ENCODE measurements around the gene CCDC124. TPM values are rescaled to one million over a fixed set of nuclear protein-coding genes. Genes with fewer than 3 reads are reported as not detected.

The CCDC124 gene
- total RNA-seq, 1 experiment from 2014 or later = 131 TPM

GRCh38 chr19:17920527-17920926 is 12.3 kb upstream of the CCDC124 start:
- Histone ChIP-seq H3K27me3 (replicated peaks; ENCODE audit: insufficient read depth, low read depth, low read length, poor library complexity) (no peaks in the 10 kb centered on the region), H3K36me3 (ENCODE audit: insufficient read depth, low read length, poor library complexity, severe bottlenecking) (no peaks in the 10 kb centered on the region), H3K27ac (ENCODE audit: low read depth, low read length, poor library complexity, severe bottlenecking) (no peak overlapping the region), H3K4me1 (ENCODE audit: insufficient read depth, low read length, poor library complexity, severe bottlenecking) (no peaks in the 10 kb centered on the region), H3K4me3 (ENCODE audit: low read depth, low read length, poor library complexity, severe bottlenecking) (no peak overlapping the region), H3K9me3 (ENCODE audit: low read depth, low read length, poor library complexity, severe bottlenecking) (no peaks in the 10 kb centered on the region)
- intact Hi-C loops (cut with micrococcal nuclease; ENCODE audit: unreplicated experiment) = no loop called here
- DNase-seq (ENCODE audit: low spot score) = no peak
- ChIA-PET CTCF (no interaction called here), POLR2A (ENCODE audit: low non-redundant PET) (interaction anchor here (0.6 kb wide), 1 partner anchor 65 kb away, joined by 12 read pairs; no protein-coding TSS in a partner anchor)
- no TSS peak for BruUV-seq (replicated peaks)
- no peak for TF ChIP-seq EZH2 (IDR thresholded peaks at IDR 0.05; ENCODE audit: borderline replicate concordance, low read depth, low read length, poor library complexity, severe bottlenecking)
- TF ChIP-seq, protein P1, sequence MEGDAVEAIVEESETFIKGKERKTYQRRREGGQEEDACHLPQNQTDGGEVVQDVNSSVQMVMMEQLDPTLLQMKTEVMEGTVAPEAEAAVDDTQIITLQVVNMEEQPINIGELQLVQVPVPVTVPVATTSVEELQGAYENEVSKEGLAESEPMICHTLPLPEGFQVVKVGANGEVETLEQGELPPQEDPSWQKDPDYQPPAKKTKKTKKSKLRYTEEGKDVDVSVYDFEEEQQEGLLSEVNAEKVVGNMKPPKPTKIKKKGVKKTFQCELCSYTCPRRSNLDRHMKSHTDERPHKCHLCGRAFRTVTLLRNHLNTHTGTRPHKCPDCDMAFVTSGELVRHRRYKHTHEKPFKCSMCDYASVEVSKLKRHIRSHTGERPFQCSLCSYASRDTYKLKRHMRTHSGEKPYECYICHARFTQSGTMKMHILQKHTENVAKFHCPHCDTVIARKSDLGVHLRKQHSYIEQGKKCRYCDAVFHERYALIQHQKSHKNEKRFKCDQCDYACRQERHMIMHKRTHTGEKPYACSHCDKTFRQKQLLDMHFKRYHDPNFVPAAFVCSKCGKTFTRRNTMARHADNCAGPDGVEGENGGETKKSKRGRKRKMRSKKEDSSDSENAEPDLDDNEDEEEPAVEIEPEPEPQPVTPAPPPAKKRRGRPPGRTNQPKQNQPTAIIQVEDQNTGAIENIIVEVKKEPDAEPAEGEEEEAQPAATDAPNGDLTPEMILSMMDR (conservative IDR thresholded peaks at IDR 0.05; ENCODE audit: low read depth, low read length) = no peak

DNA sequence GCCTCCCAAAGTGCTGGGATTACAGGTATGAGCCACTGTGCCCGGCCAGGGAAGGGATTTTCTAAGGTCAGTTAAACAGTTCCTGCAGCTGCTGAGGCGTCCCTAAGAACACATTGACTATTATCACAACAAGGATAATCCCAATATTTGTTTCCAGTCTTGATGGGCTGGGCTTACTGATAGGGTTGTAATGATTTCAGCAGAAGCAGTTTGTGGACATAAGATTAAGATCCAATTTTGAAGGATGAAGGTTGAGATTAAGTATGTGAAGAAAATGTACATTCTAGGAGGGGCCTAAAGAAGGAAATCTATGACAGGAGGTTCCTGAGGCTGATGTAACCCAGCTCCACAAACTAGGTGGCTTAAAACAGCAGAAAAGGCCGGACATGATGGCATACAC is 10.7 kb upstream of the CCDC124 start:
- BruUV-seq (replicated peaks) = no TSS peak
- no peaks in the 10 kb centered on the region for H3K4me1 ChIP-seq (ENCODE audit: insufficient read depth, low read length, poor library complexity, severe bottlenecking)
- intact Hi-C loops (cut with micrococcal nuclease; ENCODE audit: unreplicated experiment) = no loop called here
- no peak overlapping the region for H3K27ac ChIP-seq (ENCODE audit: low read depth, low read length, poor library complexity, severe bottlenecking)
- CTCF ChIA-PET = no interaction called here
- H3K27me3 ChIP-seq (replicated peaks; ENCODE audit: insufficient read depth, low read depth, low read length, poor library complexity) = no peaks in the 10 kb centered on the region
- POLR2A ChIA-PET (ENCODE audit: low non-redundant PET) = no interaction called here
- DNase-seq (ENCODE audit: low spot score) = no peak
- H3K9me3 ChIP-seq (ENCODE audit: low read depth, low read length, poor library complexity, severe bottlenecking) = no peaks in the 10 kb centered on the region
- H3K36me3 ChIP-seq (ENCODE audit: insufficient read depth, low read length, poor library complexity, severe bottlenecking) = no peaks in the 10 kb centered on the region
- no peak overlapping the region for H3K4me3 ChIP-seq (ENCODE audit: low read depth, low read length, poor library complexity, severe bottlenecking)
- TF ChIP-seq EZH2 (IDR thresholded peaks at IDR 0.05; ENCODE audit: borderline replicate concordance, low read depth, low read length, poor library complexity, severe bottlenecking) = no peak
- TF ChIP-seq, protein P1 (conservative IDR thresholded peaks at IDR 0.05; ENCODE audit: low read depth, low read length) = no peak

- CTCF ChIA-PET = interaction anchor here (0.7 kb wide), 1 partner anchor 258 kb away, joined by 6 read pairs; no protein-coding TSS in a partner anchor
- POLR2A ChIA-PET (ENCODE audit: low non-redundant PET) = no interaction called here
- no peak for TF ChIP-seq EZH2 (IDR thresholded peaks at IDR 0.05; ENCODE audit: borderline replicate concordance, low read depth, low read length, poor library complexity, severe bottlenecking)
- TF ChIP-seq, protein P1 (conservative IDR thresholded peaks at IDR 0.05; ENCODE audit: low read depth, low read length) = no peak
These were observed 6.8 kb upstream of the CCDC124 start for GRCh38 chr19:17926044-17926443.

More at GRCh38 chr19:17926044-17926443, 6.8 kb upstream of the CCDC124 start:
- no peak overlapping the region for H3K27ac ChIP-seq (ENCODE audit: low read depth, low read length, poor library complexity, severe bottlenecking)
- H3K27me3 ChIP-seq (replicated peaks; ENCODE audit: insufficient read depth, low read depth, low read length, poor library complexity) = no peaks in the 10 kb centered on the region
- H3K9me3 ChIP-seq (ENCODE audit: low read depth, low read length, poor library complexity, severe bottlenecking) = no peaks in the 10 kb centered on the region
- no TSS peak for BruUV-seq (replicated peaks)
- no peak for DNase-seq (ENCODE audit: low spot score)
- intact Hi-C loops (cut with micrococcal nuclease; ENCODE audit: unreplicated experiment) = no loop called here
- no peaks in the 10 kb centered on the region for H3K36me3 ChIP-seq (ENCODE audit: insufficient read depth, low read length, poor library complexity, severe bottlenecking)
- H3K4me3 ChIP-seq (ENCODE audit: low read depth, low read length, poor library complexity, severe bottlenecking) = no peak overlapping the region
- H3K4me1 ChIP-seq (ENCODE audit: insufficient read depth, low read length, poor library complexity, severe bottlenecking) = no peaks in the 10 kb centered on the region
